H9 (cell line): Measurements from ENCODE around the gene RPS4Y1. TPM values are rescaled to one million over a fixed set of nuclear protein-coding genes. Genes with fewer than 3 reads are reported as not detected.

Experiments used
- DNase-seq: peaks from one replicate; pipeline ENCODE4 v3.0.0-alpha.2; 2017
- H2AFZ ChIP-seq: one replicate; pipeline ENCODE4 v1.6.1; 2013; ENCODE audit warnings: mild to moderate bottlenecking, low read length, control low read depth, moderate library complexity
- H2AK5ac ChIP-seq: 2 replicates; pipeline ENCODE4 v1.6.1; 2013; ENCODE audit warnings: low read length, control low read depth, mixed read lengths; ENCODE audit not compliant: insufficient read length
- H2BK120ac ChIP-seq: one replicate; pipeline ENCODE4 v1.6.1; 2013; ENCODE audit warnings: low read depth, mild to moderate bottlenecking, low read length, control low read depth, inconsistent platforms; ENCODE audit not compliant: poor library complexity, severe bottlenecking
- H2BK12ac ChIP-seq: 2 replicates; pipeline ENCODE4 v1.6.1; 2013; ENCODE audit warnings: low read length, control low read depth, mixed read lengths, low read depth; ENCODE audit not compliant: insufficient read length
- H2BK15ac ChIP-seq: 2 replicates; pipeline ENCODE4 v1.6.1; 2013; ENCODE audit warnings: low read depth, low read length, control low read depth
- H2BK20ac ChIP-seq: one replicate; pipeline ENCODE4 v1.6.1; 2013; ENCODE audit warnings: low read depth, mild to moderate bottlenecking, low read length, control low read depth, inconsistent platforms; ENCODE audit not compliant: poor library complexity, severe bottlenecking
- H2BK5ac ChIP-seq: 2 replicates; pipeline ENCODE4 v1.6.1; 2013; ENCODE audit warnings: low read length, control low read depth, mixed read lengths; ENCODE audit not compliant: insufficient read length
- H3K14ac ChIP-seq: 2 replicates; pipeline ENCODE4 v1.6.1; 2013; ENCODE audit warnings: low read length, control low read depth; ENCODE audit not compliant: insufficient read depth
- H3K18ac ChIP-seq: 2 replicates; pipeline ENCODE4 v1.6.1; 2013; ENCODE audit warnings: low read depth, mild to moderate bottlenecking, mixed read lengths, low read length, control low read depth; ENCODE audit not compliant: insufficient read length
- H3K23ac ChIP-seq: 2 replicates; pipeline ENCODE4 v1.6.1; 2013; ENCODE audit warnings: low read length, control low read depth, mixed read lengths, low read depth; ENCODE audit not compliant: insufficient read length
- H3K23me2 ChIP-seq: 2 replicates; pipeline ENCODE4 v1.6.1; 2013; ENCODE audit warnings: low read depth, mild to moderate bottlenecking, mixed read lengths, low read length, control low read depth; ENCODE audit not compliant: insufficient read length, poor library complexity, severe bottlenecking
- H3K27ac ChIP-seq: 2 replicates; pipeline ENCODE4 v1.5.1; 2013; ENCODE audit warnings: low read length, control low read depth, mixed read lengths, low read depth; ENCODE audit not compliant: insufficient read length
- H3K27me3 ChIP-seq: 2 replicates; pipeline ENCODE4 v1.6.1; 2013; ENCODE audit warnings: low read length, control low read depth, inconsistent platforms; ENCODE audit not compliant: insufficient read depth
- H3K4ac ChIP-seq: 2 replicates; pipeline ENCODE4 v1.6.1; 2013; ENCODE audit warnings: low read depth, mild to moderate bottlenecking, control low read depth, inconsistent platforms, low read length, moderate library complexity
- H3K4me1 ChIP-seq: 2 replicates; pipeline ENCODE4 v1.6.1; 2013; ENCODE audit warnings: low read length, control low read depth, inconsistent platforms; ENCODE audit not compliant: insufficient read depth
- H3K4me2 ChIP-seq: 2 replicates; pipeline ENCODE4 v1.6.1; 2013; ENCODE audit warnings: low read length, control low read depth, mixed read lengths; ENCODE audit not compliant: insufficient read length, insufficient read depth
- H3K56ac ChIP-seq: 2 replicates; pipeline ENCODE4 v1.6.1; 2013; ENCODE audit warnings: low read depth, mild to moderate bottlenecking, mixed read lengths, low read length, control low read depth; ENCODE audit not compliant: insufficient read length
- H3K79me1 ChIP-seq: 2 replicates; pipeline ENCODE4 v1.6.1; 2013; ENCODE audit warnings: low read depth, mild to moderate bottlenecking, moderate library complexity, low read length, control low read depth, inconsistent platforms; ENCODE audit not compliant: insufficient read depth, poor library complexity, severe bottlenecking
- H3K79me2 ChIP-seq: 2 replicates; pipeline ENCODE4 v1.6.1; 2013; ENCODE audit warnings: low read length, control low read depth, inconsistent platforms; ENCODE audit not compliant: insufficient read depth
- H3K9ac ChIP-seq: 2 replicates; pipeline ENCODE4 v1.6.1; 2013; ENCODE audit warnings: low read length, control low read depth, mixed read lengths; ENCODE audit not compliant: insufficient read length; ENCODE audit errors: extremely low read depth
- H3K9me3 ChIP-seq: one replicate; pipeline ENCODE4 v1.6.1; 2013; ENCODE audit warnings: low read depth, low read length, inconsistent platforms; ENCODE audit not compliant: control insufficient read depth
- H3T11ph ChIP-seq: one replicate; pipeline ENCODE4 v1.6.1; 2013; ENCODE audit warnings: mild to moderate bottlenecking, low read length, control low read depth, inconsistent platforms
- H4K20me1 ChIP-seq: one replicate; pipeline ENCODE4 v1.6.1; 2013; ENCODE audit not compliant: control insufficient read depth, insufficient read length, insufficient read depth
- H4K5ac ChIP-seq: 2 replicates; pipeline ENCODE4 v1.6.1; 2013; ENCODE audit warnings: low read depth, mild to moderate bottlenecking, mixed read lengths, low read length, control low read depth; ENCODE audit not compliant: insufficient read length
- H4K8ac ChIP-seq: replicated peaks from 2 replicates; pipeline ENCODE4 v1.6.1; 2013; ENCODE audit warnings: low read length, control low read depth, mixed read lengths, low read depth; ENCODE audit not compliant: insufficient read length
- H4K91ac ChIP-seq: 2 replicates; pipeline ENCODE4 v1.6.1; 2013; ENCODE audit warnings: low read depth, mild to moderate bottlenecking, moderate library complexity, mixed read lengths, low read length, control low read depth; ENCODE audit not compliant: insufficient read length
- H3K27ac Mint-ChIP-seq, 3 experiments: 2 replicates in 2 of 3; 3 replicates in 1 of 3; pipeline ENCODE4 v1.8.0; 2020 to 2021; ENCODE audit warnings: mixed read lengths in 3 of 3, mild to moderate bottlenecking in 1 of 3, moderate library complexity in 1 of 3
- H3K27me3 Mint-ChIP-seq: 2 replicates; pipeline ENCODE4 v1.8.0; 2021; ENCODE audit warnings: low read depth, mild to moderate bottlenecking, moderate library complexity, mixed read lengths
- H3K36me3 Mint-ChIP-seq, 3 experiments: 2 replicates in 2 of 3; 3 replicates in 1 of 3; pipeline ENCODE4 v1.8.0; 2020 to 2021; ENCODE audit warnings: low read depth in 3 of 3, mixed read lengths in 3 of 3; ENCODE audit not compliant: insufficient read depth in 1 of 3
- H3K4me1 Mint-ChIP-seq, 2 experiments: 2 replicates each; pipeline ENCODE4 v1.8.0; 2020; ENCODE audit warnings: mixed read lengths in 2 of 2
- H3K4me3 Mint-ChIP-seq, 2 experiments: 2 replicates in 1 of 2; 3 replicates in 1 of 2; pipeline ENCODE4 v1.8.0; 2020 to 2021; ENCODE audit warnings: mild to moderate bottlenecking in 2 of 2, mixed read lengths in 2 of 2, moderate library complexity in 1 of 2
- H3K9me3 Mint-ChIP-seq, 2 experiments: 2 replicates in 1 of 2; 3 replicates in 1 of 2; pipeline ENCODE4 v1.8.0; 2020; ENCODE audit warnings: mild to moderate bottlenecking in 2 of 2, mixed read lengths in 2 of 2, moderate library complexity in 1 of 2
- total RNA-seq: library from RNA; stranded (reverse); gene quantifications from 2 replicates; pipeline ENCODE4 v1.2.1, GENCODE V29; 2021
- TF ChIP-seq, protein P1 (sequence below): fragments of 200-600 bp; sonication (generic); conservative IDR thresholded peaks from 3 replicates; pipeline ENCODE4 v1.8.0; 2021; ENCODE audit warnings: antibody characterized with exemption, mild to moderate bottlenecking

RPS4Y1 gene
- total RNA-seq, 1 experiment from 2014 or later, result not detected

- Histone ChIP-seq H3K4ac (no peak overlapping the region), H3K18ac (no peak overlapping the region), H3K14ac (no peak overlapping the region), H3K23ac (no peak overlapping the region), H3K27me3 (no peaks in the 10 kb centered on the region), H2AFZ (no peak overlapping the region), H3T11ph (no peak overlapping the region), H3K79me2 (no peaks in the 10 kb centered on the region), H4K20me1 (no peaks in the 10 kb centered on the region), H4K5ac (no peak overlapping the region), H4K91ac (no peak overlapping the region), H3K56ac (no peak overlapping the region), H4K8ac (no peak overlapping the region), H3K4me2 (no peak overlapping the region), H3K9me3 (no peaks in the 10 kb centered on the region), H3K4me1 (no peaks in the 10 kb centered on the region), H3K9ac (no peak overlapping the region), H2BK15ac (no peak overlapping the region), H2BK20ac (no peak overlapping the region), H2BK120ac (no peak overlapping the region), H3K23me2 (no peaks in the 10 kb centered on the region), H2BK5ac (no peak overlapping the region), H2AK5ac (no peak overlapping the region), H2BK12ac (no peak overlapping the region), H3K27ac (no peak overlapping the region), H3K79me1 (no peaks in the 10 kb centered on the region)
- DNase-seq, result no peak
- no peak overlapping the region for H3K4me3 Mint-ChIP-seq
- H3K27ac Mint-ChIP-seq, result no peak overlapping the region
- H3K27me3 Mint-ChIP-seq, result no peaks in the 10 kb centered on the region
- H3K4me1 Mint-ChIP-seq, result no peaks in the 10 kb centered on the region
- TF ChIP-seq, protein P1, sequence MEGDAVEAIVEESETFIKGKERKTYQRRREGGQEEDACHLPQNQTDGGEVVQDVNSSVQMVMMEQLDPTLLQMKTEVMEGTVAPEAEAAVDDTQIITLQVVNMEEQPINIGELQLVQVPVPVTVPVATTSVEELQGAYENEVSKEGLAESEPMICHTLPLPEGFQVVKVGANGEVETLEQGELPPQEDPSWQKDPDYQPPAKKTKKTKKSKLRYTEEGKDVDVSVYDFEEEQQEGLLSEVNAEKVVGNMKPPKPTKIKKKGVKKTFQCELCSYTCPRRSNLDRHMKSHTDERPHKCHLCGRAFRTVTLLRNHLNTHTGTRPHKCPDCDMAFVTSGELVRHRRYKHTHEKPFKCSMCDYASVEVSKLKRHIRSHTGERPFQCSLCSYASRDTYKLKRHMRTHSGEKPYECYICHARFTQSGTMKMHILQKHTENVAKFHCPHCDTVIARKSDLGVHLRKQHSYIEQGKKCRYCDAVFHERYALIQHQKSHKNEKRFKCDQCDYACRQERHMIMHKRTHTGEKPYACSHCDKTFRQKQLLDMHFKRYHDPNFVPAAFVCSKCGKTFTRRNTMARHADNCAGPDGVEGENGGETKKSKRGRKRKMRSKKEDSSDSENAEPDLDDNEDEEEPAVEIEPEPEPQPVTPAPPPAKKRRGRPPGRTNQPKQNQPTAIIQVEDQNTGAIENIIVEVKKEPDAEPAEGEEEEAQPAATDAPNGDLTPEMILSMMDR, result no peak
- H3K9me3 Mint-ChIP-seq, result no peaks in the 10 kb centered on the region
- no peaks in the 10 kb centered on the region for H3K36me3 Mint-ChIP-seq
These were observed 71.8 kb downstream of the RPS4Y1 start for GRCh38 chrY:2913066-2913815.

Other genes with a start within 250 kb of the RPS4Y1 start
- not detected in 2 replicates for gene SRY, start 53.9 kb upstream of the RPS4Y1 start, total RNA-seq
- not detected in 2 replicates for gene ZFY, start 93.8 kb downstream of the RPS4Y1 start, total RNA-seq